OCI-LY3 (cell line): ENCODE results near the gene KMT2E.

Experiments
- H2AFZ ChIP-seq: fragments of 200-600, 300-600 bp; shearing (Covaris generic); 2 replicates; pipeline ENCODE4 v1.6.0; 2014; ENCODE audit warnings: antibody characterized with exemption, low read depth, low read length
- H3K27ac ChIP-seq: fragments of 200-600, 300-600 bp; sonication (generic); 2 replicates; pipeline ENCODE4 v1.5.1; 2014; ENCODE audit warnings: mild to moderate bottlenecking, low read length, moderate library complexity, mixed read lengths
- H3K27me3 ChIP-seq: fragments of 200-600, 300-600 bp; sonication (generic); 2 replicates; pipeline ENCODE4 v1.6.1; 2014; ENCODE audit warnings: low read depth, low read length, mixed read lengths
- H3K36me3 ChIP-seq: fragments of 200-600, 300-600 bp; sonication (generic); replicated peaks from 2 replicates; pipeline ENCODE3; 2014; ENCODE audit warnings: low read depth, low read length, mixed read lengths
- H3K4me1 ChIP-seq: fragments of 300-600, 200-600 bp; sonication (generic); 2 replicates; pipeline ENCODE4 v1.6.1; 2014; ENCODE audit warnings: low read length, mixed read lengths
- H3K4me2 ChIP-seq: fragments of 200-600, 300-600 bp; sonication (generic); 2 replicates; pipeline ENCODE4 v1.6.1; 2014; ENCODE audit warnings: low read length, mixed read lengths
- H3K4me3 ChIP-seq: fragments of 300-600, 200-600 bp; sonication (generic); 2 replicates; pipeline ENCODE4 v1.5.1; 2014; ENCODE audit warnings: antibody characterized with exemption, mild to moderate bottlenecking, low read length, moderate library complexity
- H3K79me2 ChIP-seq: fragments of 300-600, 200-600 bp; shearing (Covaris generic); 2 replicates; pipeline ENCODE4 v1.6.1; 2014; ENCODE audit warnings: mild to moderate bottlenecking, low read length, mixed read lengths
- H3K9ac ChIP-seq: fragments of 300-600, 200-600 bp; shearing (Covaris generic); 2 replicates; pipeline ENCODE4 v1.6.0; 2014; ENCODE audit warnings: mild to moderate bottlenecking, low read length, moderate library complexity
- H3K9me3 ChIP-seq: fragments of 200-600, 300-600 bp; shearing (Covaris generic); 2 replicates; pipeline ENCODE4 v1.6.1; 2014; ENCODE audit warnings: low read length, mixed read lengths; ENCODE audit not compliant: insufficient read depth
- H4K20me1 ChIP-seq: fragments of 200-600, 300-600 bp; sonication (generic); 2 replicates; pipeline ENCODE4 v1.6.1; 2016; ENCODE audit warnings: low read length, mixed read lengths; ENCODE audit not compliant: insufficient read depth
- EZH2phosphoT487 ChIP-seq: fragments of 200-600 bp; shearing (Covaris generic); IDR thresholded peaks from 2 replicates; pipeline ENCODE4 v1.6.1; 2018; ENCODE audit warnings: antibody characterized with exemption, mixed run types, low read depth
- TF ChIP-seq, protein P1 (sequence below): fragments of 200-600, 300-600 bp; sonication (generic); IDR thresholded peaks from 2 replicates; pipeline ENCODE4 v1.5.1; 2014; ENCODE audit warnings: antibody characterized with exemption, low read length, low read depth

Gene KMT2E, protein sequence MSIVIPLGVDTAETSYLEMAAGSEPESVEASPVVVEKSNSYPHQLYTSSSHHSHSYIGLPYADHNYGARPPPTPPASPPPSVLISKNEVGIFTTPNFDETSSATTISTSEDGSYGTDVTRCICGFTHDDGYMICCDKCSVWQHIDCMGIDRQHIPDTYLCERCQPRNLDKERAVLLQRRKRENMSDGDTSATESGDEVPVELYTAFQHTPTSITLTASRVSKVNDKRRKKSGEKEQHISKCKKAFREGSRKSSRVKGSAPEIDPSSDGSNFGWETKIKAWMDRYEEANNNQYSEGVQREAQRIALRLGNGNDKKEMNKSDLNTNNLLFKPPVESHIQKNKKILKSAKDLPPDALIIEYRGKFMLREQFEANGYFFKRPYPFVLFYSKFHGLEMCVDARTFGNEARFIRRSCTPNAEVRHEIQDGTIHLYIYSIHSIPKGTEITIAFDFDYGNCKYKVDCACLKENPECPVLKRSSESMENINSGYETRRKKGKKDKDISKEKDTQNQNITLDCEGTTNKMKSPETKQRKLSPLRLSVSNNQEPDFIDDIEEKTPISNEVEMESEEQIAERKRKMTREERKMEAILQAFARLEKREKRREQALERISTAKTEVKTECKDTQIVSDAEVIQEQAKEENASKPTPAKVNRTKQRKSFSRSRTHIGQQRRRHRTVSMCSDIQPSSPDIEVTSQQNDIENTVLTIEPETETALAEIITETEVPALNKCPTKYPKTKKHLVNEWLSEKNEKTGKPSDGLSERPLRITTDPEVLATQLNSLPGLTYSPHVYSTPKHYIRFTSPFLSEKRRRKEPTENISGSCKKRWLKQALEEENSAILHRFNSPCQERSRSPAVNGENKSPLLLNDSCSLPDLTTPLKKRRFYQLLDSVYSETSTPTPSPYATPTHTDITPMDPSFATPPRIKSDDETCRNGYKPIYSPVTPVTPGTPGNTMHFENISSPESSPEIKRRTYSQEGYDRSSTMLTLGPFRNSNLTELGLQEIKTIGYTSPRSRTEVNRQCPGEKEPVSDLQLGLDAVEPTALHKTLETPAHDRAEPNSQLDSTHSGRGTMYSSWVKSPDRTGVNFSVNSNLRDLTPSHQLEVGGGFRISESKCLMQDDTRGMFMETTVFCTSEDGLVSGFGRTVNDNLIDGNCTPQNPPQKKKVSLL (N-terminal part only)

DNA sequence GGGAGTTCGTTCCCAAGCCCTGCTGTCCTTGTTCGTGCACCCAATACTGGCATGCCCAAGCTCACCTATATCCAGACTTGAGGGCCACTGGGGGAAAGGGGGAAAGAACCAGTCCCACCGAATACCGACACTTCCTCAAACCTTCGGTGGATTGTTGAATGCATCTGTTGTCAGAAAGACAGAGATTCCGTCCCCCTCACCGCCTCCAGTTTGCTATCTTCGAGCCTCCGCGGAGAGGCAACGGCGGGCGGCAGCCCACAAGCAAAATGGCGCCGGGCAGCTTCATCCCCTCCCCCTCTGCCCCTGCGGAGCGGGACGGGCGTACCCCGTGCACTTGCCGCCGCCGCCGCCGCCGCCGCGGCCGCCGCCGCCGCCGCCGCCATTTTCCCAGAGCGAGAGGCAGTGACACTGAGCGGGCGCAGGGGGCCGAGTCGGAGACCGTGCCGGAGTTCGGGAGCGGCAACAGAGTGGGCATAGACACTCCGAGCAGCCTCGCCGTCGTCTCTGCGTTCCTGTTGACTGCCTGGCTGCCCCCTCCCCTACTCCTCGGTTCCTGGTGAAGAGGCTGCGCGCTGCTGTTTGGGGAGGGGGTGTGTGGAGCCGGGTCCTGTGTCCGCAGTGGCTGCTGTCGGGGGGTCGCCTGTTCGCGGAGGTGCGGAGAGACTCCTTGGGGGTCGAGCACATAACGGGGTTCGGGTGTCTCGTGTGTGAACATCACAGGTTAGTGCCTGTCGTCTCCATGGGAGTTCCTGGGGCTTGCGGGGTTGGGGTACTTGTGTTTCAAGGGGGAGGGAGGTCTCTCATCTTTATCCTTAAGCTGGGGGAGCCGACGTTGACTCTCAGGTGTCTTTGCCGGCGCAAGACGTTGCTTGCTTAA lies at the start of gene KMT2E:
KMT2E (plus strand) TSS at position 390 of the 877 bp plus-strand sequence. CDS start 26,748 bp downstream, outside the sequence.
- no peaks in the 10 kb centered on the region for H3K9me3 ChIP-seq
- peaks cover 52% of the 10 kb centered on the region for H4K20me1 ChIP-seq
- peak within 1 kb of the TSS; percentile 84 for H3K4me2 ChIP-seq
- H3K27me3 ChIP-seq, result no peaks in the 10 kb centered on the region
- H3K4me3 ChIP-seq, result peak within 1 kb of the TSS; percentile 95
- no peak for TF ChIP-seq EZH2phosphoT487
- TF ChIP-seq, protein P1, sequence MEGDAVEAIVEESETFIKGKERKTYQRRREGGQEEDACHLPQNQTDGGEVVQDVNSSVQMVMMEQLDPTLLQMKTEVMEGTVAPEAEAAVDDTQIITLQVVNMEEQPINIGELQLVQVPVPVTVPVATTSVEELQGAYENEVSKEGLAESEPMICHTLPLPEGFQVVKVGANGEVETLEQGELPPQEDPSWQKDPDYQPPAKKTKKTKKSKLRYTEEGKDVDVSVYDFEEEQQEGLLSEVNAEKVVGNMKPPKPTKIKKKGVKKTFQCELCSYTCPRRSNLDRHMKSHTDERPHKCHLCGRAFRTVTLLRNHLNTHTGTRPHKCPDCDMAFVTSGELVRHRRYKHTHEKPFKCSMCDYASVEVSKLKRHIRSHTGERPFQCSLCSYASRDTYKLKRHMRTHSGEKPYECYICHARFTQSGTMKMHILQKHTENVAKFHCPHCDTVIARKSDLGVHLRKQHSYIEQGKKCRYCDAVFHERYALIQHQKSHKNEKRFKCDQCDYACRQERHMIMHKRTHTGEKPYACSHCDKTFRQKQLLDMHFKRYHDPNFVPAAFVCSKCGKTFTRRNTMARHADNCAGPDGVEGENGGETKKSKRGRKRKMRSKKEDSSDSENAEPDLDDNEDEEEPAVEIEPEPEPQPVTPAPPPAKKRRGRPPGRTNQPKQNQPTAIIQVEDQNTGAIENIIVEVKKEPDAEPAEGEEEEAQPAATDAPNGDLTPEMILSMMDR, result no peak
- H3K4me1 ChIP-seq, result peaks cover 39% of the 10 kb centered on the region
- peaks cover 59% of the 10 kb centered on the region for H3K79me2 ChIP-seq
- peak within 1 kb of the TSS; percentile 96 for H3K27ac ChIP-seq
- H2AFZ ChIP-seq, result peak within 1 kb of the TSS; percentile 26; the same call in 1 of the 2 replicates
- peaks cover 30% of the 10 kb centered on the region for H3K36me3 ChIP-seq
- peak within 1 kb of the TSS; percentile 99 for H3K9ac ChIP-seq

- Histone ChIP-seq H3K27me3 (no peaks in the 10 kb centered on the region), H3K36me3 (peaks cover 2% of the 10 kb centered on the region), H3K79me2 (no peaks in the 10 kb centered on the region), H3K4me1 (peaks cover 14% of the 10 kb centered on the region), H2AFZ (no peak overlapping the region), H3K4me2 (no peak overlapping the region), H3K9ac (no peak overlapping the region), H3K4me3 (no peak overlapping the region), H3K27ac (no peak overlapping the region), H3K9me3 (no peaks in the 10 kb centered on the region), H4K20me1 (no peaks in the 10 kb centered on the region)
- TF ChIP-seq, protein P1, result no peak
- no peak for TF ChIP-seq EZH2phosphoT487
These were observed 49.3 kb upstream of the KMT2E start for GRCh38 chr7:104964626-104965236.

GRCh38 chr7:104966022-104966421 lies 48.0 kb upstream of the KMT2E start:
- no peak overlapping the region for H3K27ac ChIP-seq
- no peak for TF ChIP-seq EZH2phosphoT487
- TF ChIP-seq, protein P1, result no peak
- H2AFZ ChIP-seq, result no peak overlapping the region
- no peaks in the 10 kb centered on the region for H4K20me1 ChIP-seq
- peaks cover 2% of the 10 kb centered on the region for H3K36me3 ChIP-seq
- no peaks in the 10 kb centered on the region for H3K79me2 ChIP-seq
- H3K4me1 ChIP-seq, result peaks cover 10% of the 10 kb centered on the region
- no peak overlapping the region for H3K9ac ChIP-seq
- H3K27me3 ChIP-seq, result no peaks in the 10 kb centered on the region
- H3K4me2 ChIP-seq, result no peak overlapping the region
- no peak overlapping the region for H3K4me3 ChIP-seq
- H3K9me3 ChIP-seq, result no peaks in the 10 kb centered on the region
